ENCODE results near the gene TBX1.
A peak's percentile ranks its signal among the peaks of the same experiment; 100 is the strongest.

The TBX1 gene

GRCh38 chr22:19760058-19760950 is at the start of gene TBX1:
TSS of gene TBX1 (plus strand) at chr22:19760778. CDS start at chr22:19760844, 66 bp downstream.
- DNase-seq, result no peak

GRCh38 chr22:19713245-19713644 is 47.3 kb upstream of the TBX1 start:
- no peak for DNase-seq

- DNase-seq, result no peak
These were observed 46.8 kb upstream of the TBX1 start for GRCh38 chr22:19713650-19714311.

GRCh38 chr22:19714312-19715187 is 46.0 kb upstream of the TBX1 start, which contains the start of gene SEPTIN5:
TSS of gene SEPTIN5 (plus strand) at chr22:19714503. CDS start at chr22:19714589, 86 bp downstream.
- DNase-seq, result no peak

- DNase-seq, result no peak
These were observed 45.2 kb upstream of the TBX1 start for GRCh38 chr22:19715188-19715930.

GRCh38 chr22:19716041-19716828 is 44.3 kb upstream of the TBX1 start:
- no peak for DNase-seq

- no peak for DNase-seq
These were observed 43.8 kb upstream of the TBX1 start for GRCh38 chr22:19716829-19717105.

- DNase-seq, result no peak
These were observed 43.4 kb upstream of the TBX1 start for GRCh38 chr22:19717181-19717580.

GRCh38 chr22:19717691-19718455 is 42.7 kb upstream of the TBX1 start:
- DNase-seq, result peak; percentile 49

- DNase-seq, result no peak
These were observed 42.0 kb upstream of the TBX1 start for GRCh38 chr22:19718456-19719049.

GRCh38 chr22:19719050-19719482 is 41.5 kb upstream of the TBX1 start:
- no peak for DNase-seq

- DNase-seq, result no peak
These were observed 41.0 kb upstream of the TBX1 start for GRCh38 chr22:19719488-19720021.

GRCh38 chr22:19720150-19720827 is 40.3 kb upstream of the TBX1 start:
- DNase-seq, result no peak

- no peak for DNase-seq
These were observed 39.6 kb upstream of the TBX1 start for GRCh38 chr22:19720999-19721329.

- no peak for DNase-seq
These were observed 39.0 kb upstream of the TBX1 start for GRCh38 chr22:19721330-19722177.

- DNase-seq, result peak; percentile 29
These were observed 38.2 kb upstream of the TBX1 start for GRCh38 chr22:19722178-19722981.

GRCh38 chr22:19722982-19723231 is 37.7 kb upstream of the TBX1 start:
- no peak for DNase-seq
